Right cardiac atrium (tissue), 5 donors: Measurements from ENCODE around the gene BCL2L2. TPM values are rescaled to one million over a fixed set of nuclear protein-coding genes. Genes with fewer than 3 reads are reported as not detected.
A peak's percentile ranks its signal among the peaks of the same experiment; 100 is the strongest.

Experiments used
- ATAC-seq, 2 donors: fragments of 200-7000 bp; cut with Tn5 transposase; one replicate each; pipeline versions ENCODE4 v1.8.0 to v1.9.1; 2020; ENCODE audit warnings: moderate library complexity in 2 of 2, mild to moderate bottlenecking in 1 of 2
- DNase-seq, 3 donors: peaks; one replicate each; pipeline ENCODE4 v3.0.0-alpha.2; 2020
- H3K27ac ChIP-seq: one replicate; pipeline ENCODE4 v1.5.1; 2013; ENCODE audit warnings: mild to moderate bottlenecking, low read length, control low read depth, moderate library complexity
- H3K27me3 ChIP-seq: one replicate; pipeline ENCODE4 v1.6.1; 2013; ENCODE audit not compliant: control insufficient read depth, insufficient read depth
- H3K4me1 ChIP-seq: one replicate; pipeline ENCODE4 v1.6.1; 2013; ENCODE audit warnings: low read length; ENCODE audit not compliant: control insufficient read depth, insufficient read depth
- H3K4me3 ChIP-seq: one replicate; pipeline ENCODE4 v1.5.1; 2013; ENCODE audit warnings: low read length, control low read depth
- H3K9me3 ChIP-seq: one replicate; pipeline ENCODE4 v1.6.1; 2013; ENCODE audit warnings: low read length; ENCODE audit not compliant: control insufficient read depth
- WGBS: extraction: QIAGEN DNeasy Blood & Tissue Kit; methylation state at CpG from one replicate; pipeline ENCODE4 v1.1.7; 2013; 5-methylcytosine and 5-hydroxymethylcytosine counted together
- intact Hi-C, 4 donors: fragments of 100-400 bp; cut with DNase I; formaldehyde crosslinking; loops; one replicate each; pipeline versions ENCODE4 v1.11.0 to v1.14.0; 2022 to 2023
- polyA plus RNA-seq: library from polyadenylated mRNA; stranded (reverse); fragments of 200-250 nt; gene quantifications from one replicate; pipeline ENCODE4 v1.2.3, GENCODE V29; 2013
- total RNA-seq, 4 donors: library from RNA; stranded (reverse); fragmentation: NEBNext Ultra II Directional; extraction: Animal tissue kit (Norgen Biotek cat#: 25700); gene quantifications; one replicate each; pipeline ENCODE4 v1.2.1, GENCODE V29; 2021
- donor health status: healthy with polysubstance abuse.
- donor health status: DM: no; HTN: yes; CAD: no.
- donor health status: DM: no; HTN: no; CAD: no.
- donor health status: DM: no; HTN: yes; CAD: no; lungs with severe emphysema.
- donor health status: DM: yes; HTN: yes; CAD: no.

BCL2L2 gene
- total and polyA plus RNA-seq, 5 donors = 38.1 to 51.9 (median 48.4) TPM

DNA sequence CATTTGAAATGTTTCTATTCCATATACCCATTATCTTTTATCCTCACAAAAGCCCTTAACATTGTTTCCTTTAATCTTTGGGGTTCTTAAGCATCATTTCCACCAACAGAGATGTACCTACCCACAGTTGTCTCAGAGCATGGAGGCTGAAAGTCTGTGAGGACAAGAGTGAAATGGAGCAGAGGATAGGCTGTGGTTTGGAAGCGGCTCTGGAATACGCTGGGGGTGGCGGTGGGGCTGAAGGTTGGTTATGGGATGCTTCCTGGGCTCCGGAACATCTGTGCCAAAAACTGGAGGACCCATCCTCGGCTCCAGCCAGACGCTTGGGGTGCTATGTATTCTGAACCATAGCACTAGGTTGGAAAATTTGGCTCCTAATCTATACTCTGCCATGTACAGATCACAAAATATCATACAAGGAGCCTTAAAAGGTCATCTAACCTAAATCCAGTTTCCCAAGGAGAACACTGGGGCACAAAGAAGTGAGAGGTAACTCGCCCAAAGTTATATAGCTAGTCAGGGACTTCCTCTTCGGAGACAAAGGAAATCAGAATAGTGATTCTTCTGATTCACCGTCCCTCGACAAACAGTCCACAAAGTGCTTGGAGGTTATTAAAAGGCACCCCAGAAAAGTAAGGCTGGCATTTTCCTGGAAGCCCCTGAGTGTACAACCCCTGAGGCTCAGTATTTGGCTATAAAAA lies 6.5 kb upstream of the BCL2L2 start:
- no peaks in the 10 kb centered on the region for H3K27me3 ChIP-seq
- intact Hi-C loops = loop anchor here in 1 of 4 donors (10.0 kb wide), 1 partner anchor 175 kb away; no protein-coding TSS in a partner anchor
- 52% methylated on average over 10 of the region's 10 CpGs for WGBS
- ATAC-seq (no peak), DNase-seq (no peak)
- peaks cover 6% of the 10 kb centered on the region for H3K4me1 ChIP-seq
- H3K4me3 ChIP-seq = peak overlapping the region; percentile 65
- H3K27ac ChIP-seq = peak overlapping the region; percentile 94
- H3K9me3 ChIP-seq = no peaks in the 10 kb centered on the region

DNA sequence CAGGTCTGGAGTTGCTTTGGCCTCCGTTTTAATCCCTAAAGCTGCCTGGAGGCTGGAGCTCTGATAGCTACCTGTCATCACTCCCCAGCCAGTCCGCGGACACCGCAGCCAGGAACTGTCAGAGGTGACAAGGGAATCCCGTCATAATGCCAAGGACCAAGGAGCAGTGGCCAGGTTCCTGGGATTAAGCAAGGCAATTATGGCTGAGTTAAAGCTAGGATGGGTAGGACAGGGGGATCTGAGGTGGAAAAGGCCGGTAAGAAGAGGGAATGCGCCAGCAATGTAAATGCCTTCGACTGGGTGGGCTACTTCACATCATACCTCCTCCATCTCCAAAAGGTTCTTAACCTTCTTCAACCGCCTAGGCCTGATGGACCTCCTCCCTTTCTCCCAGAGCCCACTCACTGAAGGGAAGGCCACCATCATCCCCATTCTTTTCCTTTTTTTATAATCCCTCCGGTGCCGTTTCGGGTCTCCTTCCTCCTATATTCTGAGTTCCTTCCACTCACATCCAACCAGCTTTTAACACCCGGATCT lies 5.9 kb upstream of the BCL2L2 start:
- Histone ChIP-seq H3K9me3 (no peaks in the 10 kb centered on the region), H3K27me3 (no peaks in the 10 kb centered on the region), H3K27ac (peak overlapping the region; percentile 94), H3K4me1 (peaks cover 7% of the 10 kb centered on the region), H3K4me3 (peak overlapping the region; percentile 65)
- DNase-seq (peak; percentile 64 to 89 (median 82)), ATAC-seq (peak; percentile 13 to 18)
- under 1% methylated on average over 13 of the region's 13 CpGs for WGBS
- intact Hi-C loops = no loop called here

DNA sequence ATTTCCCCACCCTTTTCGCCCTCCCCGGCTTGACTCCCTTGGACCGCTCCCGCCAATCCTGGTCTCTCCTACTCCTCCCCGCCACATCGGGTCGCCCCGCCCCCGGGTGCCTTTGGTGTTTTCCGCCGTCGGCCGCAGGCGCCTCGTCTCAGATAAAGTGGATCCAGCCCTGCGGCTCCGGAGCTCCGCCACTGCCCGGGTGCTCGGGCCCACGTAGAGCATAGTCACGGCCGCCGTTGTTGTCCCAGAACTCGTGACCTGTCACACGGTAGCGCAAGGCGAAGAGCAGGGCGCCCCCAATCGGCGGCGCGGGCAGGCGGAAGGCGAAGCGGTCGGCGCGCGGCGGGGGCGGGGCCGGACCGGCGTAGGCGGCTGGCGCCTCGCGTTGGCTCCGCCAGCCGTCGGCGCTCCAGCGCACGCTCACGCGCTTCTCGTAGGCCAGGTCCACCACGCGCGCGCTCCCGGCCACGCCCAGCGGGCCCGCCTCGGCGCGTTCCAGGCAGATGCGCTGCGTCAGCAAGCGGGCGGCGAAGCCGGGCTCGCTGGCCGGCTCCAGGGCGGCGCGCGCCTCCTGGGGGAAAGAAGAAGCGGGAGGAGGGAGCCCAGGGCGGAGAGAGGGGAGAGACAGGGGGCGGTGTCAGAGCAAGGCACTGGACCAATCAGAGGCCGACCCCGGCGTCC lies 5.2 kb upstream of the BCL2L2 start:
- Histone ChIP-seq H3K9me3 (no peaks in the 10 kb centered on the region), H3K27ac (peak overlapping the region; percentile 94), H3K4me1 (peaks cover 8% of the 10 kb centered on the region), H3K27me3 (no peaks in the 10 kb centered on the region), H3K4me3 (peak overlapping the region; percentile 65)
- WGBS = under 1% methylated on average over 87 of the region's 87 CpGs
- intact Hi-C loops = no loop called here
- peak; percentile 90 to 92 for ATAC-seq
- peak; percentile 99 to 100 (median 99) for DNase-seq

DNA sequence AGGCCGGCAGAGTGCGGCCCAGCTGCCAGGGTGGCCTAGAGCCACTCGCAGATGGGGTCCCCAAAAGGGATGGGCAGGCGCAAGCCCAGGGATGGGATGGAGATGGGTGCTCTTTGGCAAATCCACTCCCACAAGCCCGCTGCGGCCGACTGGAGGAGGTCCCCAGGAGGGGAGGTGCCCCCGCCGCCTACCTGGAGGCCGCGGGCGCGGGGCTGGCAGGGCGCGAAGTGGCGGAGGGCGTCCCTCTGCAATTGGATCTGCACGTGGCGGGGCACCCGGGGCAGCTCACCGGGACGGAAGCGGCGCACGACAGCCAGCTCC lies 4.7 kb upstream of the BCL2L2 start:
- peak overlapping the region; percentile 91 for H3K27ac ChIP-seq
- ATAC-seq (no peak), DNase-seq (no peak)
- H3K9me3 ChIP-seq = no peaks in the 10 kb centered on the region
- WGBS = under 1% methylated on average over 25 of the region's 25 CpGs
- peak overlapping the region; percentile 59 for H3K4me3 ChIP-seq
- peaks cover 8% of the 10 kb centered on the region for H3K4me1 ChIP-seq
- intact Hi-C loops = no loop called here
- H3K27me3 ChIP-seq = no peaks in the 10 kb centered on the region

DNA sequence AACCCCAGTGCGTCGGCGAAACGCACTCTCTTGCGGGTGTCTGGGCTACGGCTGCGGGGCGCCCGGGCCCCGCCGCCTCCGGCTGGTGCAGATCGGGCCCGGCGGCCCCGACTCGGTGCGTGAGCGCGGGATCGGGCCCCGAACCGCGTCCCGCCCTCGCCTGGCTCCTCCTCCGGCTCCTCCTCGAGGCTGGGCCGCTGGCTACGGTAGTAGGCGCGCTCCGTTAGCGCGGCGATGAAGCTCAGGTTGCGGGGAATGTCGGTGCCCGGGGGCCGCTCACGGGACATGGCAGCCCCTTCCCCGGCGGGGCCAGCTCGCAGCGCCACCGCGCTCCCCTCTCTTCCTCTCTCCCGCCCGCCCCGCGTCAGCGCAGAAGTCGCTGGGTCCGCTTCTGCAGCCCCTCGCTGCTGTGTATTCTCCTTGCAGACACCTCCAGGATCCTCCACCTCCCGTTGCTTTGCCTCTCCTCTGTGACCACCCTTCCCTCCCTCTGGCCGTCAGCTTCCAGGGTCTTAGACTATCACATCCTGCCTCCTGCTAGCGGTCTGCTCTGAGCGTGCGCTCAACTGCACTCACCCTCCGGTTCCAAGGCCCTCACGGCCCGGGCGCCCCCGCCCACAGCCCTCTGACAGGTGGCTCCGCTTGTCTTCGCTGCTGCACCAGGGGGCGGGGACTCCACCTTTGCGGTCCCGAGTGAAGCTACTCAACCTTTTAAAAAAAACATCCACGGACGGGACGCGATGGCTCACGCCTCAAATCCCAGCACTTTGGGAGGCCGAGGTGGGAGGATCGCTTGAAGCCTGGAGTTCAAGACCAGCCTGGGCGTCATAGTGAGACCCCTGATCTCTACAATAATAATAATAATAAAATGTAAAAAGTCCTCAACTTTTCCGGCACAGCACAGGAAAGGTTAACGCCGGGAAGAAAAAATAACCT lies 4.1 kb upstream of the BCL2L2 start, which contains the start of gene PPP1R3E:
PPP1R3E (minus strand) TSS at position 570 of the 936 bp plus-strand sequence; CDS start at position 287, 283 bp downstream.
- ATAC-seq (peak; percentile 48 to 61), DNase-seq (peak; percentile 74 to 91 (median 88))
- Histone ChIP-seq H3K4me3 (peak within 1 kb of the TSS; percentile 59), H3K27ac (peak within 1 kb of the TSS; percentile 91), H3K27me3 (no peaks in the 10 kb centered on the region), H3K4me1 (peaks cover 8% of the 10 kb centered on the region), H3K9me3 (no peaks in the 10 kb centered on the region)
- intact Hi-C loops = no loop called here
- WGBS = 3% methylated on average over 81 of the region's 81 CpGs

DNA sequence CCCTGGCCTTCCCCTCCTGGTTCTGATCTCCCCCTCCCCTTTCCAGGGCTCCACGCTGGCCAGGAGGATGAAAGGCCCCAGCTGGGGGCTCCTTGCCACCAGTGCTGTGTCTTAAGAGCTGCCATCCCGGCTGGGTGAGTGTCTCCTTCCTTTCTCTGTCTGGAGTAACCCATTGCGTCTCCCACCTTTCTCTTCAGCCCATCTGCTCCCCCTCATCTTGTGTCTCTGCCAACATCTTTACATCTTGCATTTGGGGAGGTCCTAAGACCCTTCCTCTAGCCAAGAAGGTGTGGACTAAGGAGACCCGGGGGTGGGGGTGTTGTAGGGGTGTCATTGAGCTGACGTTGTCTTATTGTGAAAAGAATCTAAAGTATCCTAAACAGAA lies 505 bp downstream of the BCL2L2 start:
- H3K27me3 ChIP-seq = no peaks in the 10 kb centered on the region
- ATAC-seq = no peak
- peak overlapping the region; percentile 79 for H3K4me3 ChIP-seq
- no peak for DNase-seq
- WGBS = 7% methylated on average over 5 of the region's 5 CpGs
- peak overlapping the region; percentile 86 for H3K27ac ChIP-seq
- intact Hi-C loops = no loop called here
- H3K9me3 ChIP-seq = no peaks in the 10 kb centered on the region
- H3K4me1 ChIP-seq = peaks cover 6% of the 10 kb centered on the region

DNA sequence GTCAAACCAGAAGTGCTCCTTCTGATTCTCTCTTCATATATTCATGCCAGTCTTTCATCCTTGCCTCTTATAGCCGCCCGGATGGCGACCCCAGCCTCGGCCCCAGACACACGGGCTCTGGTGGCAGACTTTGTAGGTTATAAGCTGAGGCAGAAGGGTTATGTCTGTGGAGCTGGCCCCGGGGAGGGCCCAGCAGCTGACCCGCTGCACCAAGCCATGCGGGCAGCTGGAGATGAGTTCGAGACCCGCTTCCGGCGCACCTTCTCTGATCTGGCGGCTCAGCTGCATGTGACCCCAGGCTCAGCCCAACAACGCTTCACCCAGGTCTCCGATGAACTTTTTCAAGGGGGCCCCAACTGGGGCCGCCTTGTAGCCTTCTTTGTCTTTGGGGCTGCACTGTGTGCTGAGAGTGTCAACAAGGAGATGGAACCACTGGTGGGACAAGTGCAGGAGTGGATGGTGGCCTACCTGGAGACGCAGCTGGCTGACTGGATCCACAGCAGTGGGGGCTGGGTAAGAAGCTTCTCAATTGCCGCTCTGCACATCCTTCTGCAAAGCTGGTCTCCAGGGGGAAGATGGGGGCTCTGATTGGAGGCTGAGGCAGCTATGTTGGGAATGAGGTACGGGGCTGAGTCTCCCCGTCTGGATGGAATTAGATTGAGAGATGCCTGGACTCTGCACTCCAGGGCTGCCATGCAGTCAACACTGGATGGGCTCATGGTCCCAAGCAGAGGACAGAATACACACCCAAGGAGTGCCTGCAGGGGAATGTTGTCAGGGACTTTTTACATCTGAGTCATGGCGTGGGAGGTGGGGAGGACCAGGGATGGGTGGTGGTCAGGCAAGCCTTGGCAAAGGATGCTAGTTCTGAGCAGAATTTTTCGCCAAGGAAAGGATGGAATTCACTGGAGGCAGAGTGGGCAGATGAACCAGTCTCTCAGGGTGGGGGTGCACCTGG lies 1.3 kb downstream of the BCL2L2 start:
- peaks cover 4% of the 10 kb centered on the region for H3K4me1 ChIP-seq
- no peak overlapping the region for H3K4me3 ChIP-seq
- H3K27ac ChIP-seq = no peak overlapping the region
- DNase-seq = no peak
- no peaks in the 10 kb centered on the region for H3K27me3 ChIP-seq
- intact Hi-C loops = no loop called here
- H3K9me3 ChIP-seq = no peaks in the 10 kb centered on the region
- ATAC-seq = no peak
- 87% methylated on average over 22 of the region's 22 CpGs for WGBS

DNA sequence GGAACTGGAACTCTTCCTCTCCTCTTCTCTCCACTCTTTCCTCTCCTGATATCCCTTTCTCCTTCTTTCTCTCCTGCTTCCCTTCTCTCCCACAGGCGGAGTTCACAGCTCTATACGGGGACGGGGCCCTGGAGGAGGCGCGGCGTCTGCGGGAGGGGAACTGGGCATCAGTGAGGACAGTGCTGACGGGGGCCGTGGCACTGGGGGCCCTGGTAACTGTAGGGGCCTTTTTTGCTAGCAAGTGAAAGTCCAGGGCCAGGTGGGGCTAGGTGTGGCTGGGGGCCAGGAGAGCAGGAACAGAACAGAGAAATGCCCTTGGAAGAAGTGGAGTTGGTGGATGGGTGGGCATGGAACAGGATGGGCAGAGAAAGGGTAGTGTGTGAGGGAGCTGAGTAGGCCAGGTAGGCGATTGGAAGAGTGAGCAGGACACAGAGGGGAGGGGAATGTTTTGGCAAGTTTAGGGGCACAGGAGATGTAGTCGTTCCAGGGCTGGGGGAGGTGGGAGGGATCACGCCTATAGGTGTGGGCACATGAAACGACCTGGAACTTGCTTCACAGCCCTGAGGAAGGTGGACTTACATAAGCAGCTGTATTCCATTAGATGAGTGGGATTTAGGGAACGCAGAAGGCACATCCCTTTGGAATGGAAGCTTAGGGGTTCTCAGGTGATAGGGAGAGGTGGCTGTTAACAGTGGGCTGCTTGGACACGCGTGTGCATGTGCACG lies 2.2 kb downstream of the BCL2L2 start:
- no peaks in the 10 kb centered on the region for H3K9me3 ChIP-seq
- H3K27ac ChIP-seq = no peak overlapping the region
- no peaks in the 10 kb centered on the region for H3K27me3 ChIP-seq
- WGBS = 86% methylated on average over 17 of the region's 17 CpGs
- ATAC-seq (no peak), DNase-seq (peak in 1 of 3 donors; percentile 40)
- no peak overlapping the region for H3K4me3 ChIP-seq
- peaks cover 2% of the 10 kb centered on the region for H3K4me1 ChIP-seq
- intact Hi-C loops = no loop called here

DNA sequence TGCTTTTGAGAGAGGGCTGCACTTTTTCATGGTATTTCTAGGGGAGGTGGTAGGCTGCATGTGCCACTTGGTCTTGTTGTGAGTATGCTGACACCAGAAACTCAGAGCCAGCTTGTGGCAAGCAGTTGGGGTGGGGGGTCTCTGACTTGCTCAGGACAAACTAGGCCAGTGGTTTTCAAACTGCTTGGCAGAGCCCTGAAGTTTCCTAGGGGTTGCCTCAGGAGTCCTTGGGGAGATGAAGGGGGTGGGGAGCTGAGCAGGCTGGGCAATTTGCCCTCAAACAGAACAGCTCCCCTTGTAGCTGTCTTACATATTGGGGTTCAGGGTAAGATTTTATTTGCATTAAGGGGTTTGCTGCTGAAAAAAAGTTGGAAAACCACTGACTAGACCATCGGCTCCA lies 3.9 kb downstream of the BCL2L2 start:
- ATAC-seq (no peak), DNase-seq (no peak)
- H3K27ac ChIP-seq = no peak overlapping the region
- no peaks in the 10 kb centered on the region for H3K27me3 ChIP-seq
- intact Hi-C loops = no loop called here
- no peaks in the 10 kb centered on the region for H3K9me3 ChIP-seq
- peaks cover 2% of the 10 kb centered on the region for H3K4me1 ChIP-seq
- 88% methylated on average over 1 of the region's 1 CpG for WGBS
- no peak overlapping the region for H3K4me3 ChIP-seq
